Measurements from ENCODE around the gene GPC1.

DNA sequence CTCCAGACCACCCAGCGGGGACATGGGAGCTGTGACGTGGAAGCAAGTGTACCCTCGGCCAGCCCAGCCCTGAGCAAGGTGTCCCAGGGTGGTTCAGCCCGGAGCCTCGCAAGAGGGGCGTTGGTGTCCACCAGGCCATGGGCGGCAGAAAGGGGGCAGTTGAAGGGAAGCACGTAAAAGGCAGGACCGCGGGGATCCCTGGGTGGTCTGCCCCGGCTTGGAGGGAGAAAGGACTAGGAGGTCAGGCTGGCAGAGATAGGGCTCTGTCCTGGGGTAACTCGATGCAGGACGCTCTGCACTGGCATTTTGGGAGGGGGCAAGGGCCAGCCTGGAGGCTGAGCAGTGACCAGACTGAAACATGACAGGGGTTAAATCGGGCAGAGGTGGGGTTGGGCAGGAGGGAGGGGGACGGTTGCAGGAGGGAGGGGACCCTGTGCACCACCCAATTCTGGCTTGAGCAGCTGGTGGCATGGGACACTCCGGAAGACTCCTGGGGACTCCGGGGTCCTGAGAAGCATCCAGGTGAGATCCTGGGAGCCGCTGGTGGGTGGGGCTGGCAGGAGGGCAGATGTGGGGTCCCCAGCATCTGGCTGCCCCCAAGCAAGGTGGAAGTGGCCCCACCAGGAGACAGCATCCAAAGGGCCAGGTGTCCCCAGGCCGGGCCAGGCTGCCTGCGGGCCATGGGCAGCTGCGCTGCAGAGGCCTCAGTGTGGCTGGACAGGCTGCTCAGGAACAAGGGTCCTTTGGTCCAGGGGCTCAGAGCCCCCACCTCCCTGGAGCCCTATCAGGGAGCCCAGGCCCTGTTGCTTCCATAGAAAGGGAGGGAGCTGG lies 46.8 kb upstream of the GPC1 start:
- TF ChIP-seq, protein P1, sequence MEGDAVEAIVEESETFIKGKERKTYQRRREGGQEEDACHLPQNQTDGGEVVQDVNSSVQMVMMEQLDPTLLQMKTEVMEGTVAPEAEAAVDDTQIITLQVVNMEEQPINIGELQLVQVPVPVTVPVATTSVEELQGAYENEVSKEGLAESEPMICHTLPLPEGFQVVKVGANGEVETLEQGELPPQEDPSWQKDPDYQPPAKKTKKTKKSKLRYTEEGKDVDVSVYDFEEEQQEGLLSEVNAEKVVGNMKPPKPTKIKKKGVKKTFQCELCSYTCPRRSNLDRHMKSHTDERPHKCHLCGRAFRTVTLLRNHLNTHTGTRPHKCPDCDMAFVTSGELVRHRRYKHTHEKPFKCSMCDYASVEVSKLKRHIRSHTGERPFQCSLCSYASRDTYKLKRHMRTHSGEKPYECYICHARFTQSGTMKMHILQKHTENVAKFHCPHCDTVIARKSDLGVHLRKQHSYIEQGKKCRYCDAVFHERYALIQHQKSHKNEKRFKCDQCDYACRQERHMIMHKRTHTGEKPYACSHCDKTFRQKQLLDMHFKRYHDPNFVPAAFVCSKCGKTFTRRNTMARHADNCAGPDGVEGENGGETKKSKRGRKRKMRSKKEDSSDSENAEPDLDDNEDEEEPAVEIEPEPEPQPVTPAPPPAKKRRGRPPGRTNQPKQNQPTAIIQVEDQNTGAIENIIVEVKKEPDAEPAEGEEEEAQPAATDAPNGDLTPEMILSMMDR (IDR thresholded peaks at IDR 0.05; ENCODE audit: low read length), result no peak
- no peak for TF ChIP-seq EZH2 (IDR thresholded peaks at IDR 0.05; ENCODE audit: borderline replicate concordance, low read length)
